OCI-LY7 (cell line): ENCODE data around the gene GRAMD2B.

Source experiments
- EZH2phosphoT487 ChIP-seq: fragments of 200-600 bp; sonication (generic); IDR thresholded peaks from 2 replicates; pipeline ENCODE4 v1.6.1; 2018; ENCODE audit warnings: low read depth, borderline replicate concordance, mild to moderate bottlenecking, mixed run types, antibody characterized with exemption, low read length, moderate library complexity, mixed read lengths
- TF ChIP-seq, protein P1 (sequence below): fragments of 200-600 bp; sonication (generic); conservative IDR thresholded peaks from 2 replicates; pipeline ENCODE4 v1.5.1; 2014; ENCODE audit warnings: mild to moderate bottlenecking, antibody characterized with exemption, low read length, moderate library complexity, mixed read lengths

DNA sequence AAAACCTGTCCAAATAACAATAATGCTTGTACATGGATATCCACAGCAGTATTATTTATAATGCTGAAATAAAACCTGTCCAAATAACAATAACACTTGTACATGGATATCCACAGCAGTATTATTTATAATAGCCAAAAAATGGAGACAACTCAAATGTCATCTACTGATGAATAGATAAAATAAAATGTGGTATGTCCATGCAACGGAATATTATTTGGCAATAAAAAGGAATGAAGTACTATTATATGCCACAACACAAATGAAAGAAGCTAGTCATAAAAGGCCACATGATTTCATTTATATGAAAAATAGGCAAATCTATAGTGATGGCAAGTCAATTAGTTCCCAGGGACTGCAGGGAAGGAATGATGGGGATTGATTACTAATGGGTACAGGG, 31.8 kb upstream of the GRAMD2B start:
- TF ChIP-seq, protein P1, sequence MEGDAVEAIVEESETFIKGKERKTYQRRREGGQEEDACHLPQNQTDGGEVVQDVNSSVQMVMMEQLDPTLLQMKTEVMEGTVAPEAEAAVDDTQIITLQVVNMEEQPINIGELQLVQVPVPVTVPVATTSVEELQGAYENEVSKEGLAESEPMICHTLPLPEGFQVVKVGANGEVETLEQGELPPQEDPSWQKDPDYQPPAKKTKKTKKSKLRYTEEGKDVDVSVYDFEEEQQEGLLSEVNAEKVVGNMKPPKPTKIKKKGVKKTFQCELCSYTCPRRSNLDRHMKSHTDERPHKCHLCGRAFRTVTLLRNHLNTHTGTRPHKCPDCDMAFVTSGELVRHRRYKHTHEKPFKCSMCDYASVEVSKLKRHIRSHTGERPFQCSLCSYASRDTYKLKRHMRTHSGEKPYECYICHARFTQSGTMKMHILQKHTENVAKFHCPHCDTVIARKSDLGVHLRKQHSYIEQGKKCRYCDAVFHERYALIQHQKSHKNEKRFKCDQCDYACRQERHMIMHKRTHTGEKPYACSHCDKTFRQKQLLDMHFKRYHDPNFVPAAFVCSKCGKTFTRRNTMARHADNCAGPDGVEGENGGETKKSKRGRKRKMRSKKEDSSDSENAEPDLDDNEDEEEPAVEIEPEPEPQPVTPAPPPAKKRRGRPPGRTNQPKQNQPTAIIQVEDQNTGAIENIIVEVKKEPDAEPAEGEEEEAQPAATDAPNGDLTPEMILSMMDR: no peak
- no peak for TF ChIP-seq EZH2phosphoT487
